ENCODE results near the gene DHRS13.

- TF ChIP-seq EZH2 (IDR thresholded peaks at IDR 0.05; ENCODE audit: insufficient read depth, poor library complexity, severe bottlenecking), result no peak
- no peak for TF ChIP-seq EZH2phosphoT487 (IDR thresholded peaks at IDR 0.05; ENCODE audit: insufficient read depth, low read depth)
These were observed 42.2 kb upstream of the DHRS13 start for GRCh38 chr17:28944862-28945741.

All from GM23248 (cell line).